NB4 (cell line): ENCODE results near the gene SFRP5.
A peak's percentile ranks its signal among the peaks of the same experiment; 100 is the strongest.

Experiments used
- DNase-seq: peaks from one replicate; pipeline ENCODE4 v3.0.0; 2010; ENCODE audit warnings: low read depth
- H3K4me3 ChIP-seq: one replicate; pipeline ENCODE4 v1.5.1; 2011; ENCODE audit warnings: mild to moderate bottlenecking, low read depth, low read length, moderate library complexity
- MAX ChIP-seq: IDR thresholded peaks from 2 replicates; pipeline ENCODE4 v1.6.1; 2011; ENCODE audit warnings: low read depth, low read length
- MYC ChIP-seq: IDR thresholded peaks from 2 replicates; pipeline ENCODE4 v1.6.1; 2011; ENCODE audit warnings: low read depth, low read length
- POLR2A ChIP-seq: IDR thresholded peaks from 2 replicates; pipeline ENCODE4 v1.6.1; 2011; ENCODE audit warnings: mild to moderate bottlenecking; ENCODE audit not compliant: insufficient read length; ENCODE audit errors: extremely low read depth
- TF ChIP-seq, protein P1 (sequence below): IDR thresholded peaks from one replicate; pipeline ENCODE4 v1.5.1; 2012; ENCODE audit warnings: low read depth, low read length

SFRP5 gene

GRCh38 chr10:97785231-97785630 lies 13.4 kb upstream of the SFRP5 start:
- no peak for DNase-seq
- no peak overlapping the region for H3K4me3 ChIP-seq
- TF ChIP-seq MYC: no peak
- no peak for TF ChIP-seq POLR2A
- TF ChIP-seq MAX: no peak
- TF ChIP-seq, protein P1, sequence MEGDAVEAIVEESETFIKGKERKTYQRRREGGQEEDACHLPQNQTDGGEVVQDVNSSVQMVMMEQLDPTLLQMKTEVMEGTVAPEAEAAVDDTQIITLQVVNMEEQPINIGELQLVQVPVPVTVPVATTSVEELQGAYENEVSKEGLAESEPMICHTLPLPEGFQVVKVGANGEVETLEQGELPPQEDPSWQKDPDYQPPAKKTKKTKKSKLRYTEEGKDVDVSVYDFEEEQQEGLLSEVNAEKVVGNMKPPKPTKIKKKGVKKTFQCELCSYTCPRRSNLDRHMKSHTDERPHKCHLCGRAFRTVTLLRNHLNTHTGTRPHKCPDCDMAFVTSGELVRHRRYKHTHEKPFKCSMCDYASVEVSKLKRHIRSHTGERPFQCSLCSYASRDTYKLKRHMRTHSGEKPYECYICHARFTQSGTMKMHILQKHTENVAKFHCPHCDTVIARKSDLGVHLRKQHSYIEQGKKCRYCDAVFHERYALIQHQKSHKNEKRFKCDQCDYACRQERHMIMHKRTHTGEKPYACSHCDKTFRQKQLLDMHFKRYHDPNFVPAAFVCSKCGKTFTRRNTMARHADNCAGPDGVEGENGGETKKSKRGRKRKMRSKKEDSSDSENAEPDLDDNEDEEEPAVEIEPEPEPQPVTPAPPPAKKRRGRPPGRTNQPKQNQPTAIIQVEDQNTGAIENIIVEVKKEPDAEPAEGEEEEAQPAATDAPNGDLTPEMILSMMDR: no peak

GRCh38 chr10:97784200-97784810 lies 12.5 kb upstream of the SFRP5 start:
- no peak for DNase-seq
- no peak overlapping the region for H3K4me3 ChIP-seq
- TF ChIP-seq MYC: no peak
- TF ChIP-seq POLR2A: no peak
- TF ChIP-seq, protein P1: no peak
- TF ChIP-seq MAX: no peak

- TF ChIP-seq POLR2A (no peak), MYC (no peak), MAX (no peak)
- TF ChIP-seq, protein P1: no peak
- no peak overlapping the region for H3K4me3 ChIP-seq
- DNase-seq: no peak
Observed at GRCh38 chr10:97782455-97783228, 10.8 kb upstream of the SFRP5 start.

DNA sequence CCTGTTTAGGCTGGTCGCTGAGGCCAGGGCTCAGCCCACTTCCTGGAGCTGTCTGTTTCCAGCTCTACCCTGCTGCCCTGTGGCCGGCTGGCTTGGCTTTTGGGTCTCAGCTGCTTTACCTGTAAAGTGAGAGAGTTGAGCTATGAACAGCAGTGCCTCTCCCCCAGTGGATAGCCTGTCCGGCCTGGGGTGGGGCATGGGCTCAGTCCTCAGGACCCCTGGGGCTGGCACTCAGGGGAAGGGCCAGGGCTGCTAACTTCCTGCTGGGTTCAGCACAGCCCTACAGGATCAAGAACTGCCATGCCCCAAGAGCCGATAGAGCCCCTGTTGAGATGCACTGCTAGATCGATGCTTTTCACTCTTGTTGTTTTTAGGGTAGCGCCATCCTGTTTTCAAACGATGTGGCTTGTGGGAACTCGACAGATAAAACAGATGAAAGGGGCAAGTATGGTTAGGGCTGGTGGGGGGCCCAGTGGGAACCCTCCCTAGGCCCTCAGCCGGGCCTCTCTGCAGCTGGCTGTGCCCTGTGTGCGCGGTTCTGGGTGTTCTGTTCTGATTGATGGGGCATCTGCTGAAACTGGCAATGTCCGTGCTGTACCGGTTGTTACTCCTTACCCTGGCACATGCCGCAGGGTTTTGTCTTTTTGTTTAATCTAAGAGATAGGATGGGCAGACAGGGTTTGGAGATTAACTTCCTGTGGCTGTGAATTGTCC lies 10.0 kb upstream of the SFRP5 start:
- no peak overlapping the region for H3K4me3 ChIP-seq
- no peak for DNase-seq
- TF ChIP-seq MYC (no peak), POLR2A (no peak), MAX (no peak)
- TF ChIP-seq, protein P1: no peak

DNA sequence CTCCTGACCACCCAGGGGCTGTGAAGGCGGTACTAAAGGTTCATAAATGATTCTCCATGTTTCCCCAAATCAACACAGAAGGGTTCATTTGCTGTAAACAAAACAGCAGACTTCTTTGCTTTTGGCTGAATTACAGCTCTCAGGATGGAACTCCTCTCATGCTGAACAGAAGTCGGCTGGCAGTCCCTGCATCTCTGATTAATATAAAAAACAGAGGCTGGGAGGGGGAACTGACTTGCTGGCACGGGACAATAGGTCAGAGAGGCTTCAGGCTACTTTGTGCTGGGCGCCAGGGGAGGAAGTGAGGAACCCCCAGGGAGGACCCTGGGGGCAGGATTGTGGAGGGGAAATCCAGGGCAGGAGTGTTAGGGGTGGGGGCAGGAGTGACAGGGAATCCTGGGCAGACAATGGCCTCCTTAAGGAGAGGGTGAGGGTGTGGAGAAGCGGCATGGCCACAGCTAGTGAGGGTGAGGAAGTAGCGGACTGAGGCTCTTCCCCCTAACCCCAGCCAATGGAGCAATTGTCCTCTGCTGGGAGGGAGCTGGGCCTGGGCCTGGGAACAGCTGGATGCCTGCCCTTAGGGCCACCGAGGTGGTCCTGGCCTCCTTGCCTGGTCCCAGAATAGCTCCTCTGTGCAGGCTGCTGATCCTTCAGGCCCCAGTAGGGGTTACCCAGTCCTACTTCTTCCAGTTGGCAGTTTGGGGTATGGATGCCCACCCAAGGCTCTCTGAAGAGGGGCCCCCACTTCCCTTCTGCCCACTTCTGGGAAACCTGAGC lies 9.2 kb upstream of the SFRP5 start:
- DNase-seq: peak; percentile 38
- H3K4me3 ChIP-seq: no peak overlapping the region
- no peak for TF ChIP-seq MYC
- TF ChIP-seq, protein P1: no peak
- no peak for TF ChIP-seq POLR2A
- TF ChIP-seq MAX: no peak
